ENCODE results near the gene ADAM8.

ADAM8 gene

DNA sequence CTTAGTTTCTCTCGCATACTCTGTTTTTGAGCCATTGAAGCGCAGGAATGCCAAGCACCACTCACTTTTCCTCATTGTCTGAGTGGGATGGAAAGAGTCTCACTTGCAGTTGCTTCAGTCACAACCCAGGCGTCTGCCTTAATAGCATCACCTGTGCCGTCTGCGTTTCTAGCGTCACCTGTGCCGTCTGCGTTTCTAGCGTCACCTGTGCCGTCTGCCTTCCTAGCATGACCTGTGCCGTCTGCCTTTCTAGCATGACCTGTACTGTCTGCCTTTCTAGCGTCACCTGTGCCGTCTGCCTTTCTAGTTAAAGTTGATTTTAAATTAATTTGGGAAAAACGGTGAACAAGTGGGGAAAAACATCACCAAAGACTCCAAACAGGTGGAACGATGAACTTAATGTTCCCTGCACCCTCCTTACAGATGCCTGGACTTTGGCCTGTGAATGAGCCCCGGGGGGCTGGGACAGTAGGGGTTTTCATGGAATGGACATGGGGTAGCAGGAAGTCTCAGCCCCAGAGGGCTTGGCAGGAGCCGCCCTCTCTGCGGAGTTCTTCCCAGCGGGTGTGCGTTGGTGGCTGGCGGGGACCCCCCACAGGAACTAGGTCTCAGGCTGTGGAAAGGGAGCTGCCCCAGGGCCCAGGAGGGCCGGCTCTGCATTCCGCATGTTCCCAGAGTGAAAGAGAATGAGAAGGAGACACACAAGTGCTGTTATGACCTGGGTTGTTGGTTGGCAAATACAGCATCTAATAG is 35.5 kb upstream of the ADAM8 start:
- TF ChIP-seq, protein P1, sequence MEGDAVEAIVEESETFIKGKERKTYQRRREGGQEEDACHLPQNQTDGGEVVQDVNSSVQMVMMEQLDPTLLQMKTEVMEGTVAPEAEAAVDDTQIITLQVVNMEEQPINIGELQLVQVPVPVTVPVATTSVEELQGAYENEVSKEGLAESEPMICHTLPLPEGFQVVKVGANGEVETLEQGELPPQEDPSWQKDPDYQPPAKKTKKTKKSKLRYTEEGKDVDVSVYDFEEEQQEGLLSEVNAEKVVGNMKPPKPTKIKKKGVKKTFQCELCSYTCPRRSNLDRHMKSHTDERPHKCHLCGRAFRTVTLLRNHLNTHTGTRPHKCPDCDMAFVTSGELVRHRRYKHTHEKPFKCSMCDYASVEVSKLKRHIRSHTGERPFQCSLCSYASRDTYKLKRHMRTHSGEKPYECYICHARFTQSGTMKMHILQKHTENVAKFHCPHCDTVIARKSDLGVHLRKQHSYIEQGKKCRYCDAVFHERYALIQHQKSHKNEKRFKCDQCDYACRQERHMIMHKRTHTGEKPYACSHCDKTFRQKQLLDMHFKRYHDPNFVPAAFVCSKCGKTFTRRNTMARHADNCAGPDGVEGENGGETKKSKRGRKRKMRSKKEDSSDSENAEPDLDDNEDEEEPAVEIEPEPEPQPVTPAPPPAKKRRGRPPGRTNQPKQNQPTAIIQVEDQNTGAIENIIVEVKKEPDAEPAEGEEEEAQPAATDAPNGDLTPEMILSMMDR (IDR thresholded peaks at IDR 0.05) = no peak
- no peak overlapping the region for H3K27ac ChIP-seq
- H3K4me3 ChIP-seq = no peak overlapping the region
- DNase-seq (ENCODE audit: low spot score) = no peak

DNA sequence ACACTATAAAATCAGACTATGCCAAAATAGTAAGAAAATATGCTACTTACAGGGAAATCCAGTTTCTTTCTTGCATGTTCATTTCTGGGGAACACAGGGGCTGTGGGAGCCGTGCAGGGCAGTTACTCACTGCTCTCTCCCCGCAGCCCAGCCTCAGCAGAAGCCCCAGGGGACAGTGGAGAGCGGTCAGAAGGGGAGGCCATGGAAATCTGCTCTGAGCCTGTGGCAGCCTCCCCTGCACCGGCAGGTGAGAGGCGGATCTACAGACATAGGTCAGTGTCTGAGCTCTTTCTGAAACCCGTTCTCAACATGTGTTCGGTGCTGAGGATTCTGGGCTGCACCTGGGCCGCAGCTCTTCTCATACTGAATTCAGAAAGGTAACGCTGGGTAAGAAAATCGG is 34.9 kb upstream of the ADAM8 start:
- Histone ChIP-seq H3K4me3 (no peak overlapping the region), H3K27ac (no peak overlapping the region)
- DNase-seq (ENCODE audit: low spot score) = no peak
- TF ChIP-seq, protein P1 (IDR thresholded peaks at IDR 0.05) = no peak

DNA sequence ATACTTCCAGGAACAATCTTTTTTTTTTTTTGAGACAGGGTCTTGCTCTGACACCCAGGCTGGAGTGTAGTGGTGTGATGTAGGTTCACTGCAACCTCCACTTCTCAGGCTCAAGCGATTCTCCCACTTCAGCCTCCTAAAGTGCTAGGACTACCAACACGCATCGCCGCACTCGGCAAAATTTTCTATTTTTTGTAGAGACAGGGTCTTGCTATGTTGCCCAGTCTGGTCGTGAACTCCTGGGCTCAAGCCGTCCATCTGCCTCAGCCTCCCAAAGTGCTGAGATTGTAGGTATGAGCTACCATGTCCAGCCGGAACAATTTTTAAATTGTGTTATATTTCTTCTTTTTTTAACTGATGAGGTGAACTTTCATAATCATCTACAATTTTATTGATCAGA is 34.1 kb upstream of the ADAM8 start:
- DNase-seq (ENCODE audit: low spot score) = no peak
- Histone ChIP-seq H3K27ac (no peak overlapping the region), H3K4me3 (no peak overlapping the region)
- TF ChIP-seq, protein P1 (IDR thresholded peaks at IDR 0.05) = no peak

DNA sequence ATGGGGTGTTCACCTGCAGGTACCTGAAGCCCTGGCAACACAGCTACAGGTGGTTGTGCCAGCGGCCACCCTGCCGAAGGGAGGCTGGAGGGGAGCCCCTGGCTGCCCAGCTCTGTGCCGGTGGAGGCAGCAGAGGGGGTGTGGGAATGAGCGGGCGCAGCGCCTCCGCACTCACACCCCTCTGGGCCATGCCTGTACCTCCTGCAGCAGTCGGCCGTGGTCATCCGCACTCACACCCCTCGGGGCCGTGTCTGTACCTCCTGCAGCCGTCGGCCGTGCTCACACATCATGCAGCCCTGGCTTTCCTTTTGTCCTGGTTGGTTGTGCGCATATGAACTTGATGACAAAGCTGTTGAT is 33.7 kb upstream of the ADAM8 start:
- TF ChIP-seq, protein P1 (IDR thresholded peaks at IDR 0.05) = no peak
- no peak overlapping the region for H3K27ac ChIP-seq
- no peak for DNase-seq (ENCODE audit: low spot score)
- H3K4me3 ChIP-seq = no peak overlapping the region

DNA sequence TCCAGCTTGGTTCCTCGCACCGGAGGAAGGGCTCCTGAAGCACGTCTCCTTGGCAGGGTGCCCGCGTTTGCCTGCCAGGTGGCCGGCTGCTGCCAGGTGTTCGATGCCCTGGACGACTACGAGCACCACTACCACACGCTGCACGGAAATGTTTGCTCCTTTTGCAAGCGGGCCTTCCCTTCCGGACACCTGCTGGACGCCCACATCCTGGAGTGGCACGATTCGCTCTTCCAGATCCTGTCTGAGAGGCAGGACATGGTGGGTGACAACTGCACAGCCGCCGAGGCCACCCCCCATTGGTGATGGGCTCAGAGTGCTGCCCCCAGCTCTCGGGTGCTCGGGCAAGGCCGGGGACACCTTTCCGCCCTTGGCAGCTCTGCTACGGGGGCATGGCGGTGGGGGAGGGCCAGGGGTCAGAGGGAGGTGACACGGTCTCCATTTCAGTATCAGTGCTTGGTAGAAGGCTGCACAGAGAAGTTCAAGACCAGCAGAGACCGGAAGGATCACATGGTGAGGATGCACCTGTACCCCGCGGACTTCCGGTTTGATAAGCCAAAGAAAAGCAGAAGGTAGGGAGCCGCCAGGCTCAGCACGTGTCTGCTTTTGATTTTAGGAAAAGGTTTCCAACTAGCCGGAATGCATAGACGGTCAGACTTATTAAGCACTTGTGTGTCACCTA is 33.2 kb upstream of the ADAM8 start:
- peak overlapping the region in 1 of 2 donors; percentile 97 for H3K27ac ChIP-seq
- TF ChIP-seq, protein P1 (IDR thresholded peaks at IDR 0.05) = no peak
- no peak for DNase-seq (ENCODE audit: low spot score)
- peak overlapping the region; percentile 92 for H3K4me3 ChIP-seq

DNA sequence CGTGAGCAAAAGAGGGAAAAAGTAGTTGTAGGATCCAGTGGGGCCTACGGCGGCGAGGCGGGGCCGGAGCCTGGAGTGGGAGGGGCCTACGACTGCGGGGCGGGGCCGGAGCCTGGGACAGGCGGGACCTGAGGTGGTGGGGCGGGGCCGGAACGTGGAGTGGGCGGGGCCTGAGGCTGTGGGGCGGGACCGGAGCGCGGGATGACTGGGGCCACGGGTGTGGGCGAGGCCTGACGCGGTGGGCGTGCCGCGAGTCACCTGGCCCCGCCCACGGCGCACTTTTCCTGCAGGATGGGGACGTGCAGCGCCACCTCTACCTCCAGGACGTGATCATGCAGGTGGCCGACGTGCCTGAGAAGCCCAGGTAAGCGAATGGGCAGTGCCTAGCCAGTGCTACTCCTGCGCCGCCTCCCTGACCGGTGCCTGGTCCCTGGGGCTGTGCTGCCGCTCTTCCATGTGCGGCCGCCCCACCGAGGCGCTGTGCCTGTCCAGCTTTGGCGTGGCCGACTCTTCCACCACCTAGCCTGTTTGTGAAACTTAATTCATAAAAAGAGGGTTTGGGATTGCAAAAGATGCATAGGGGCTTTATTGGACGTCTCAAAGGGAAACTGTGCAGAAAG is 32.5 kb upstream of the ADAM8 start:
- TF ChIP-seq, protein P1 (IDR thresholded peaks at IDR 0.05) = no peak
- peak overlapping the region; percentile 92 for H3K4me3 ChIP-seq

More for the DNA sequence above, 32.5 kb upstream of the ADAM8 start:
- H3K27ac ChIP-seq = peak overlapping the region; percentile 92 to 97
- DNase-seq (ENCODE audit: low spot score) = peak; percentile 95

All from coronary artery (tissue), 2 donors.